MV-4-11 (cell line): Measurements from ENCODE around the gene ADGRA1.

Experiments
- DNase-seq: peaks from one replicate; lab custom pipeline; 2025; lab: John Stamatoyannopoulos, UW

Gene ADGRA1

GRCh38 chr10:133113146-133113830, 25.6 kb downstream of the ADGRA1 start:
- DNase-seq: no peak

DNA sequence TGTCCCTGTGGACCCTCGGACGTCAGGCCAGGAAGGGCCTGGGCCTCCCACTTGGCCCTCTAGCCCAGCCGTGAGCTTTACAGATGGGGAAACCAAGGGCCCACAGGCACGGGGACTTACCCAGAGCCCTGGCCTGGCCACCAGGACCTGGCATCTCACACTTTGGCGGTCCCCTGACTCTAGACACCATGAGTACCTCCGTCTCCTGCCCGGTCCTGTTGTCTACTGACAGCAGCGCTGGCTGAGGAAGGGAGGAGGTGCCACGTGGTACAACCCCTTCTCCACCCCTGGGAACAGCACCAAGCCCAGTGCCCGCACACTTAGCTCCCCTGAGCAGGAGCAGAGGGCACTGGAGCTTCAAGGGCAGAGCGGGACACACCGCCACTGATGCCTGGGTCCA, 26.1 kb downstream of the ADGRA1 start:
- no peak for DNase-seq

DNA sequence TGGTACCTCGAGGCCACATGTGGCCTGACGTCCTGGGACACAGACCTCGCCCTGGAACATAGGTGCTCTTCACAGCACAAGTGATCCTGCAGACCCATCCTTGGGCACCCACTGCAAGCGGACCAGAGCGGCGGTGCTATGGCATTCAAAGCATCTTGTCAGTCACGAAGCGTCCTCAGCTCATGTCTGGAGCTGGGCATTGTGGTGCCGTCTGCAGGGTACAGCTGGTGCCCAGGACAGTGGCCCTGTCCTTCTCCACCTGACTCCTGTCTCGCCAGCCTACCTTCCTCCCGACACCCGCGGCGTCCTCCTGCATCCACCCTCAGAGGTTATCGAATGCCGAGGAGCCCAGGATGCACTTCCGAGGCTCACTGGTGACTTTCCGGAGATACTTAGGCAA, 26.5 kb downstream of the ADGRA1 start:
- DNase-seq: no peak

GRCh38 chr10:133114726-133115452, 27.2 kb downstream of the ADGRA1 start:
- no peak for DNase-seq

DNA sequence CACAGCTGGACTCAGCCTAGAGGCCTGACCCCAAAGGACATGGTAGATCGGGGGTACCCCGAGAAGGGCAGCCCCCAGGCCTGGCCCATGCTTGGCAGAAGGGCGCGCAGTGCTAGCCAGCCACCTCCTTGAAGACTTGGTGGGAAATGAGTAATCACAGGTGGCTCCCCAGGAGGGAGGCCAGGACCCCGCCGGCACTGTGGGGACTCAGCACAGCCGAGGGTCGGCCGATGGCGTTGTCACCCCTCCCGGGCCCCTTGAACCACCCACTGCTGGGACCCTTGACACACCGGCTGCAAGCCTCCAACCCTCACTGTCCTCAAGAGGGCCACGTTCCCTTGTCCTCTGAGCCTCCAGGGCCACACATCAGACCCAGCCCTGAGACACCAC, 27.7 kb downstream of the ADGRA1 start:
- no peak for DNase-seq

DNA sequence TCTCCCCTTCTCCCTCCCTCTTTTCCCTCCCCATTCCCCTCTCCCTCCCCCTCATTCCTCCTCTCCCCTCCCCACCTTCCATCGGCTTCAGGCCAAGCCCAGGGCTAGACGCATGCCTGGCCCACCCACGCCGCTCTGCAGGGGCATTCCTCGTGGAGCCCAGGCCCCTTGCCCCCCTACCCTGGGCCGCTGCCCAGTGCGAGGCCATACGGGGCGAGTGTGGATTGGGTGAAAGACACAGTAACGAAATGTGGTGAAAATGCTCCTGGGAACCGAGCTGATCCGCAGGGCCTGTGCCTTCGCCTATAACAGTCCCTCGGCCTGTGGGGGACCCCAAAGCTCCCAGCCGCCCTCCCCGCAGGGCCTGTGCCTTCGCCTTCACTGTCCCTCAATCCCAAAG, 28.3 kb downstream of the ADGRA1 start:
- no peak for DNase-seq

DNA sequence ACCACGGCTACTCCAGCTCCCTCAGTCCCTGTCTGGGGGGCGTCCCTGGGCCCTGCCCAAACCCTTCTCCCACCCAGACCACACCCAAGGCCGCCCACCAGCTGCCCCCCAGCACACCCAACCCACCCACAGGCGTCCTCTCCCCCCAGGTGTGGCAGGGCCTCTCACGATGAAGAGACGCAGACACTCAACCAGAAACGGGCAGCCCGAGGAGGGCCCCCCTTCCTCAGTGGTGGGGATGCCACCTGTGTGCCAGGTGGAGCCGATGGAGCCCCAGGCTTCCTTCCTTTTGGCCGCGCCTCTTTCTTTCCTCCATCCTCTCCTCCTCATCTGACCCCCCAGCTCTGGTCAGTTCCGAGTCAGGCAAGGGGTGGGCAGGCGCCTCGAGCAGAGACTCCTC, 28.7 kb downstream of the ADGRA1 start:
- no peak for DNase-seq

GRCh38 chr10:133117036-133117687, 29.4 kb downstream of the ADGRA1 start:
- DNase-seq: no peak

- DNase-seq: no peak
These were observed 30.0 kb downstream of the ADGRA1 start for GRCh38 chr10:133117688-133118071.

DNA sequence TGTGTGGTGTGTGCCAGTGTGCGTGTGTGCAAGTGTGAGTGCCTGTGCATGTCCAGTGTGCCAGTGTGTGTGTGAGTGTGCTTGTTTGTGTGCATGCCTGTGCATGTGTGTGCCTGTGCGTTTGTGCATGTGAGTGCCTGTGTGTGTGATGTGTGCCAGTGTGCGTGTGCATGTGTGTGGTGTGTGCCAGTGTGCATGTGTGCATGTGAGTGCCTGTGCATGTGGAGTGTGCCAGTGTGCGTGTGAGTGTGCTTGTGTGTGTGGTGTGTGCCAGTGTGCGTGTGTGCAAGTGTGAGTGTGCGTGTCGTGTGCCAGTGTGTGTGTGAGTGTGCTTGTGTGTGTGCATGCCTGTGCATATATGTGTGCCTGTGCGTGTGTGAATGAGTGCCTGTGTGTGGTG, 33.8 kb downstream of the ADGRA1 start:
- no peak for DNase-seq

DNA sequence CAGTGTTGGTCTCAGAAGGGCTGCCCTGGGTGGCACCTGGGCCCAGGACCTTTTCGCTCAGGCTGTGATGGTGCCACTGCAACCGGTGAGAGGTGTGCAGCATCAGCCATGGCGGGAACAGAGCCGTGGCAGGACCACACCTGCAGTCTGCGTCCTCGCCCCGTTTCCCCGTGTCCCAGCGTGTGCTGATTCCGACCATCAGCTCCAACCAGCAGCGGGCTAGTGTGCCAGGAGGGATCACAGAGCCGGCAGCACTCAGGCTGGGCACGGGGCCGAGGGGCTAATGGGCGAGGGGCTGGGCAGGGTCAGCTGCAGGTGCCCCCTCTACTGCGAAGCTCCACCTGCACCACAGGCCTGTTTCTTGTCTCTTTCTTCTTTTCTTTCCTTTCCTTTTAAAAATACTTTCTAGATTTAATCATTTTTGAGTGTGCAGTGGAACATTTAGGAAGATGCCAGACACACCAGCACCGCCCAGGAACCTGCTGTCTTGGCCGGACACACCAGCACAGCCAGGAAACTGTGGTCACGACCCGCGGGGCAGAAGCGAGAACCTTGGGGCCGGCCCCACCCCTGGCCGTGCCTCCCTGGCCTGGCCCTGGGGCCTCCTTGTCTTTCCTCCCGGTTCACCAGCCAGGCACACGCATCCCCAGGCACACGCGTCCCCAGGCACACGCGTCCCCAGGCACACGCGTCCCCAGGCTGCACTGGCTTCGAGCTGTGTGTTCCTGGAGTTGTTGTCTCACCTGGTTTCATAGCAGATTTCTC, 34.6 kb downstream of the ADGRA1 start:
- DNase-seq: no peak

GRCh38 chr10:133123050-133123745, 35.5 kb downstream of the ADGRA1 start:
- DNase-seq: no peak

DNA sequence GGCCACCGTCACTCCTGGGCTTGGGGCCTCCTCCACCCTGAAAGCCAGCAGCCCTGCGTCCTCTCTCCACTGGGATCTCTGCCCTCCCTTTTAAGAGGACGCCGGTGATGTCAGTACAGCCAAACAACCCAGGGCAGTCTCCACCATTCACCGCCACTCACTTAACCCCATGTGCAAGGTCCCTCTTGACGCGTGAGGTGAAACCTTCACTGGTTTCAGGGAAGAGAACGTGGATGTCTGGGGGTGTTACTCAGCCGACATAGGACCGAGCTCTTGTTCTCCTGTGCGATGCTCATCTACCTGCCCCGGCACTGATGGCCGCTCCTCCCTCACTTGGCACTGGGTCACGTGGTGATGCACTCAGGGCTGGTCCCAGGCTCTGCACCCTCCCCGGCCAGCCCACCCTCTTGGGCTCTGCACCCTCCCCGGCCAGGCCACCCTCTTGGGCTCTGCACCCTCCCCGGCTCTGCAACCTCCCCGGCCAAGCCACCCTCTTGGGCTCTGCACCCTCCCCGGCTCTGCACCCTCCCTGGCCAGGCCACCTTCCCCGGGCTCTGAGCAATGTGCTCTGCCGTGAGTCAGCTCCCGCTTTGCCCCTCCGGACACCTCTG, 36.1 kb downstream of the ADGRA1 start:
- no peak for DNase-seq

DNA sequence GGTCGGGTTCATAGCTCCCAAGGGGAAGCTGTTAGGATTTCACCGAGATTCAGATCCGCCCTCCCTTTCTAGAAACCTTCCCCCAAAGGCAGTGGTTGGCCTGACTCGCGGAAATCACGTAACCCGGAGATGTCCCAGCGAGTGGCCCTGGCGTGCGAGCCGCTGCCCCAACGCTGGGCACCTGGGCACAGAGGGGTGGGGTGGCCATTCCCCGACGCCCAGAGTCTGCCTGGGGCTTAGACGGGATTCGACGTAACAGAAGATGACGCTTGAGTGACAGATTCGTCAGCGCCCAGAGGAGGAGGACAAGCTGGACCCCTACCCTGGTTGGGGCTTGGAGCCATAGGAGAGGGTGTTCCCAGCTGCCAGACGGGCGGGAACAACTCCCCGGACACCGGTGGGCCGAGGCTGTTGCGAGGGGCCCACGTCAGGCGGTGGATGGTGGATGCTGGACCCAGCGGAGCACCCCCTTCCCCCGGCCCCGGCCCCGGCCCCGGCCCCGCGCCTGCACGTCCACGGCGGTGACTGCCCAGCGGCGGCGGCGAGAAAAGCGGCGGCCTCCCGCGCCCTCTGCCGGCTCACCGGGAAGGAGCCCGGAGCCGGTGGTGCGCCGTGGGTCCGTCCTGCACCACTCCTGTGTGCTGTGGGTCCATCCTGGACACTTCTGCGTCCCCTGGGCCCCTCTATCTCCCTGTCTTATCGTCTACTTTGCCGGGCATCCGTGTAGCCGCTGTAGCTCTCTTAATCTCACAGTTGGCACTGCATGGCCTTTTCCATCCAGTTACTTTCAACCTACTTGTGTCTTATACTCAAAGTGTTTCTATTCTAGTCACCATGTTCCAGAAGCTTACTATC, 36.9 kb downstream of the ADGRA1 start:
- no peak for DNase-seq

GRCh38 chr10:133125901-133126300, 38.2 kb downstream of the ADGRA1 start:
- DNase-seq: no peak

DNA sequence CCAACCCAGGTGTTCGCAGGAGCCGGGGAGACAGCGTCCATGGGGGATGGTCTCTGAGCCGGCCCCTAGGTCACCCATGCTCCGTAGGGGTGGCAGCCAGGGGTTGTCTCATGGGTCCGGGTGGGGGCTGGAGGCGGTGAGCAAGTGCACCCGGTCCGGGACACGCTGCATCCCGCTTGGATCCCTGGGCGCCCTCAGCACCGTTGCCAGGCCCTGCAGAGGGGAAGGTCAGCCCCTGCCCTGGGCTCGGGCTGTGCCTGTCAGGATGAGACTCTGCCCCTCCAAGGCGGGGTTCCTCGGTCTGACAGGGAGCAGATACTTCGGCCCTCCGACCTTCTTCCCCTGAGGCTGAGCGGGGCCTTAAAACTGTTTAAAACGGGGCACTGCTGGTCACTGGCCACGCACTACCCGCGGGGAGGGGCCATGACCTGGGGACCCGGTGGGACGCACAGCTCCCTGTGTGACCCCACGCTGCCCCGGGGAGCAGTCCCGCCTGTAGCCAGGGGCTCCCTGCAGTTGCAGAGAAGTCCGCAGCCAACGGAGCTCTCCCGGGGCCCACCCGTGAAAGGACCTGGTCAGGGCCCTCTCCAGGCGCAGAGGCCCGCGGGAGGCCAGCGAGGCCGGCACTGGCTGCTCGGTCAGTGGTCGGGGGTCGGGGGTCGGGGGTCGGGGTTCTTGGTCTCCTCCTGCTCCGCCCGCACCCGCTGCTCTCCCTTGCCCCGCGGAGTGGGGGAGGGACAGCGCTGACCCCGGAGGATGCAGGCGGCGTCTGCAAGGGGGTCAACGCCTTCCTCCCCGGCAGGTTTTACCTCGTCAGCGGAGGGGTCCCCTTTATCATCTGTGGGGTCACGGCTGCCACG, 38.9 kb downstream of the ADGRA1 start:
- DNase-seq: no peak

GRCh38 chr10:133127291-133128125, 39.8 kb downstream of the ADGRA1 start:
- DNase-seq: no peak
